ENCODE data around the gene PIF1. TPM values are rescaled to one million over a fixed set of nuclear protein-coding genes. Genes with fewer than 3 reads are reported as not detected.

The PIF1 gene
- total RNA-seq, 1 experiment from 2014 or later, result 34.9 TPM

GRCh38 chr15:64825431-64826294 is at the start of gene PIF1 (continued):
- TF ChIP-seq MAX (IDR thresholded peaks at IDR 0.05) (peak; percentile 87), EGR1 (IDR thresholded peaks at IDR 0.05; ENCODE audit: low read depth) (no peak), SP1 (IDR thresholded peaks at IDR 0.05; ENCODE audit: low read depth) (peak; percentile 89), SIN3A (IDR thresholded peaks at IDR 0.05; ENCODE audit: low read depth) (peak; percentile 93), POLR2A (IDR thresholded peaks at IDR 0.05; ENCODE audit: borderline replicate concordance, extremely low read depth, insufficient read depth, insufficient read length) (peak; percentile 87), REST (IDR thresholded peaks at IDR 0.05; ENCODE audit: low read depth) (no peak)

- intact Hi-C loops (cut with micrococcal nuclease), result no loop called here
- Histone ChIP-seq H3K4me3 (replicated peaks in 1 of 2; ENCODE audit: low read depth in 1 of 2, low read length in 2 of 2) (no peak overlapping the region), H3K27ac (ENCODE audit: low read depth, low read length) (no peak overlapping the region), H3K79me2 (ENCODE audit: insufficient read depth, low read length) (no peaks in the 10 kb centered on the region), H3K27me3 (ENCODE audit: insufficient read depth, low read length) (no peaks in the 10 kb centered on the region), H3K4me1 (ENCODE audit: control insufficient read depth in 1 of 2, insufficient read depth in 2 of 2, low read length in 2 of 2) (no peaks in the 10 kb centered on the region), H3K9me3 (ENCODE audit: control insufficient read depth in 1 of 2, insufficient read depth in 1 of 2, low read depth in 1 of 2, low read length in 2 of 2) (no peaks in the 10 kb centered on the region), H3K36me3 (ENCODE audit: control insufficient read depth in 1 of 2, insufficient read depth in 2 of 2, low read length in 2 of 2) (no peaks in the 10 kb centered on the region; a peak in 1 of 4 replicates), H3K9ac (ENCODE audit: low read length) (no peak overlapping the region), H3K4me2 (ENCODE audit: low read length) (no peak overlapping the region), H2AFZ (ENCODE audit: low read depth, low read length, poor library complexity, severe bottlenecking) (no peak overlapping the region), H4K20me1 (ENCODE audit: insufficient read depth) (no peaks in the 10 kb centered on the region), H3K9me2 (ENCODE audit: insufficient read depth) (no peaks in the 10 kb centered on the region)
- no TSS peak for BruUV-seq (replicated peaks)
- ChIA-PET CTCF (no interaction called here), POLR2A (no interaction called here), RAD21 (ENCODE audit: low non-redundant PET in 1 of 2, low total read pairs in 2 of 2, uncharacterized antibody in 2 of 2, unreplicated experiment in 2 of 2) (no interaction called here)
- DNase-seq (ENCODE audit: low read depth, low spot score) (no peak), ATAC-seq (no peak)
- no peak for TF ChIP-seq ZBTB33 (IDR thresholded peaks at IDR 0.05; ENCODE audit: extremely low read depth, insufficient replicate concordance, low read length)
- TF ChIP-seq ZNF274 (IDR thresholded peaks at IDR 0.05; ENCODE audit: low read depth, low read length), result no peak
- no peak for TF ChIP-seq ATF3 (IDR thresholded peaks at IDR 0.05)
- no peak for TF ChIP-seq EGR1 (IDR thresholded peaks at IDR 0.05; ENCODE audit: low read depth)
- no peak for TF ChIP-seq POLR2AphosphoS5 (IDR thresholded peaks at IDR 0.05; ENCODE audit: low read depth, low read length)
- TF ChIP-seq FOSL1 (IDR thresholded peaks at IDR 0.05; ENCODE audit: low read depth), result no peak
- no peak for TF ChIP-seq EZH2 (IDR thresholded peaks at IDR 0.05)
- TF ChIP-seq CBX3 (IDR thresholded peaks at IDR 0.05; ENCODE audit: low read depth), result no peak
- TF ChIP-seq POLR2A (IDR thresholded peaks at IDR 0.05; ENCODE audit: borderline replicate concordance, extremely low read depth, insufficient read depth, insufficient read length), result no peak
- TF ChIP-seq ELF1 (IDR thresholded peaks at IDR 0.05; ENCODE audit: borderline replicate concordance, low read depth), result no peak
- no peak for TF ChIP-seq JUND (IDR thresholded peaks at IDR 0.05)
- no peak for TF ChIP-seq EZH2phosphoT487 (IDR thresholded peaks at IDR 0.05; ENCODE audit: borderline replicate concordance)
- no peak for TF ChIP-seq SP1 (IDR thresholded peaks at IDR 0.05; ENCODE audit: low read depth)
- TF ChIP-seq TCF7L2 (IDR thresholded peaks at IDR 0.05; ENCODE audit: borderline replicate concordance, extremely low read depth, insufficient read depth, insufficient read length), result no peak
- TF ChIP-seq RAD21 (IDR thresholded peaks at IDR 0.05; ENCODE audit: low read depth), result no peak
- TF ChIP-seq SIN3A (IDR thresholded peaks at IDR 0.05; ENCODE audit: low read depth), result no peak
- no peak for TF ChIP-seq CEBPB (IDR thresholded peaks at IDR 0.05; ENCODE audit: low read depth)
Observed at GRCh38 chr15:64870353-64870752, 44.9 kb upstream of the PIF1 start.

Measured in HCT116 (cell line).